22Rv1 (cell line): ENCODE data around the gene FRRS1L.

Experiments used
- ZFX ChIP-seq: fragments of 450-650 bp; IDR thresholded peaks from 2 replicates; pipeline ENCODE4 v1.6.1; 2017; ENCODE audit warnings: antibody characterized with exemption, borderline replicate concordance
- TF ChIP-seq, protein P1 (sequence below): fragments of 450-650 bp; IDR thresholded peaks from 2 replicates; pipeline ENCODE4 v1.5.1; 2017; ENCODE audit warnings: mild to moderate bottlenecking

DNA sequence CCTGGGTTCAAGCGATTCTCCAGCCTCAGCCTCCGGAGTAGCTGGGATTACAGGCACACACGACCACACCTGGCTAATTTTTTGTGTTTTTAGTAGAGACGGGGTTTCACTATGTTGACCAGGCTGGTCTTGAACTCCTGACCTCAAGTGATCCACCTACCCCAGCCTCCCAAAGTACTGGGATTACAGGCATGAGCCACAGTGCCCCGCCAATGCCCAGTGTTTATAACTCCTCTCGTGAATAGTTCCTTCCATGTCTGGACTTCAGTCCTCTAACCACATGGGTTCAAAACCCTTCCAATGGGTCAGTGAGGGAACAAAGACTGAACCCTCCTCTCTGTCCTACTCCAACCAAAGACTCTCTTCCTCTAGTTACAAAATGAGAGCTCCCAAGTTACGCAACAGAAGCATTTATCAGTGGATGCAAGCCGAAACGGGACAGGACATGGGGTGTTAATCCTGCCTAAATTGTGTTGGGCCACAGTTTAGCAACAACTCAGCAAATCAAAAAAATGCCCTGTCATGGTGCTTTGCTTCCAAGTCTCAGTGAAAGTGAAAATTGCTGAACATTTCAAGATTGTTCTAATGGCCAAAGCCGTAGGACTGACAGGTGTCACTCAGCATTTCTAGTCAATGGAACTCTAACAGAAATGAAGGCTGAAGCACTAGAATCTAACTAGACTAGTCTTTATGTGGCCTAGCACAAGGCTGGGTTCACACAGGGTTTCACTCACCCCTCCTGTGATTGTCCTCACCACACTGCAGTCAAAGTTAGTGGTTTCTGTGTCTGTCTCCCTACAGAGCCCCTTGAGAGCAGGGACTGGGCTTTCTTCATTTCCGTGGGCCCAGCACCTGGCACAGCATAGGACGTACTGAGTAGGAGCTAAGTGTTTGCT lies 44.1 kb downstream of the FRRS1L start:
- TF ChIP-seq, protein P1, sequence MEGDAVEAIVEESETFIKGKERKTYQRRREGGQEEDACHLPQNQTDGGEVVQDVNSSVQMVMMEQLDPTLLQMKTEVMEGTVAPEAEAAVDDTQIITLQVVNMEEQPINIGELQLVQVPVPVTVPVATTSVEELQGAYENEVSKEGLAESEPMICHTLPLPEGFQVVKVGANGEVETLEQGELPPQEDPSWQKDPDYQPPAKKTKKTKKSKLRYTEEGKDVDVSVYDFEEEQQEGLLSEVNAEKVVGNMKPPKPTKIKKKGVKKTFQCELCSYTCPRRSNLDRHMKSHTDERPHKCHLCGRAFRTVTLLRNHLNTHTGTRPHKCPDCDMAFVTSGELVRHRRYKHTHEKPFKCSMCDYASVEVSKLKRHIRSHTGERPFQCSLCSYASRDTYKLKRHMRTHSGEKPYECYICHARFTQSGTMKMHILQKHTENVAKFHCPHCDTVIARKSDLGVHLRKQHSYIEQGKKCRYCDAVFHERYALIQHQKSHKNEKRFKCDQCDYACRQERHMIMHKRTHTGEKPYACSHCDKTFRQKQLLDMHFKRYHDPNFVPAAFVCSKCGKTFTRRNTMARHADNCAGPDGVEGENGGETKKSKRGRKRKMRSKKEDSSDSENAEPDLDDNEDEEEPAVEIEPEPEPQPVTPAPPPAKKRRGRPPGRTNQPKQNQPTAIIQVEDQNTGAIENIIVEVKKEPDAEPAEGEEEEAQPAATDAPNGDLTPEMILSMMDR: no peak
- TF ChIP-seq ZFX: no peak
